A673 (cell line): ENCODE measurements around the gene OFD1. TPM values are rescaled to one million over a fixed set of nuclear protein-coding genes. Genes with fewer than 3 reads are reported as not detected.
A peak's percentile ranks its signal among the peaks of the same experiment; 100 is the strongest.

Source experiments
- BruUV-seq: library from RNA; stranded (reverse); fragments of 400-500 nt; replicated peaks from 2 replicates; lab custom pipeline; 2021; lab: Mats Ljungman, UMichigan
- CTCF ChIA-PET: fragments of 300-600 bp; sonication (Branson Sonifier 250); formaldehyde crosslinking; loops from one replicate; lab custom pipeline; 2022; ENCODE audit warnings: antibody characterized with exemption; lab: Charles Lee
- POLR2A ChIA-PET: fragments of 300-600 bp; sonication (Branson Sonifier 250); formaldehyde crosslinking; loops from one replicate; lab custom pipeline; 2022; ENCODE audit warnings: antibody characterized with exemption; ENCODE audit not compliant: low non-redundant PET; lab: Charles Lee
- DNase-seq: peaks from one replicate; pipeline ENCODE4 v3.0.0-alpha.2; 2015; ENCODE audit warnings: low spot score
- H3K27ac ChIP-seq: fragments of 200-600 bp; sonication (generic); 2 replicates; pipeline ENCODE4 v1.5.1; 2016; ENCODE audit warnings: mixed run types, low read depth, mild to moderate bottlenecking, mixed read lengths, antibody characterized with exemption, low read length; ENCODE audit not compliant: poor library complexity, severe bottlenecking
- H3K27me3 ChIP-seq: fragments of 200-600 bp; sonication (generic); replicated peaks from 2 replicates; pipeline ENCODE4 v1.6.1; 2017; ENCODE audit warnings: mixed run types, low read depth, mild to moderate bottlenecking, mixed read lengths, antibody characterized with exemption, low read length; ENCODE audit not compliant: insufficient read depth, poor library complexity
- H3K36me3 ChIP-seq: fragments of 200-600 bp; sonication (generic); 2 replicates; pipeline ENCODE4 v1.6.1; 2016; ENCODE audit warnings: mixed run types, mild to moderate bottlenecking, mixed read lengths, antibody characterized with exemption, low read length; ENCODE audit not compliant: insufficient read depth, poor library complexity, severe bottlenecking
- H3K4me1 ChIP-seq: fragments of 200-600 bp; sonication (generic); 2 replicates; pipeline ENCODE4 v1.6.1; 2017; ENCODE audit warnings: mixed run types, mild to moderate bottlenecking, mixed read lengths, antibody characterized with exemption, low read length; ENCODE audit not compliant: insufficient read depth, poor library complexity, severe bottlenecking
- H3K4me3 ChIP-seq: fragments of 200-600 bp; sonication (generic); 2 replicates; pipeline ENCODE4 v1.5.1; 2016; ENCODE audit warnings: low read depth, mixed run types, mild to moderate bottlenecking, mixed read lengths, low read length; ENCODE audit not compliant: poor library complexity, severe bottlenecking
- H3K9me3 ChIP-seq: fragments of 200-600 bp; sonication (generic); 2 replicates; pipeline ENCODE4 v1.6.1; 2016; ENCODE audit warnings: mixed run types, low read depth, mild to moderate bottlenecking, mixed read lengths, antibody characterized with exemption, low read length; ENCODE audit not compliant: poor library complexity, severe bottlenecking
- CTCF ChIP-seq: fragments of 300-800, 200-600 bp; sonication (generic); conservative IDR thresholded peaks from 2 replicates; pipeline ENCODE4 v1.5.1; 2017; ENCODE audit warnings: low read depth, mild to moderate bottlenecking, antibody characterized with exemption, low read length, moderate library complexity, mixed read lengths
- EZH2 ChIP-seq: fragments of 200-600 bp; sonication (generic); IDR thresholded peaks from 2 replicates; pipeline ENCODE4 v1.6.1; 2017; ENCODE audit warnings: borderline replicate concordance, low read depth, mild to moderate bottlenecking, mixed read lengths, antibody characterized with exemption, low read length; ENCODE audit not compliant: poor library complexity, severe bottlenecking
- intact Hi-C: fragments of 100-400 bp; cut with micrococcal nuclease; formaldehyde crosslinking; loops from one replicate; pipeline ENCODE4 v1.10.0; 2022; ENCODE audit not compliant: unreplicated experiment
- total RNA-seq: library from RNA; stranded (reverse); gene quantifications from 2 replicates; pipeline ENCODE4 v1.2.3, GENCODE V29; 2021

The OFD1 gene
- total RNA-seq, 1 experiment from 2014 or later = 28.6 TPM

GRCh38 chrX:13697976-13698375 lies 36.6 kb upstream of the OFD1 start:
- POLR2A ChIA-PET = no interaction called here
- no TSS peak for BruUV-seq
- Histone ChIP-seq H3K27me3 (no peaks in the 10 kb centered on the region), H3K36me3 (no peaks in the 10 kb centered on the region), H3K27ac (no peak overlapping the region), H3K4me3 (no peak overlapping the region), H3K9me3 (no peaks in the 10 kb centered on the region), H3K4me1 (peaks cover 46% of the 10 kb centered on the region)
- no peak for TF ChIP-seq CTCF
- no peak for TF ChIP-seq EZH2
- intact Hi-C loops = no loop called here
- DNase-seq = no peak
- CTCF ChIA-PET = no interaction called here

- peak; percentile 57 for DNase-seq
- BruUV-seq = no TSS peak
- Histone ChIP-seq H3K27me3 (no peaks in the 10 kb centered on the region), H3K36me3 (no peaks in the 10 kb centered on the region), H3K4me1 (peaks cover 41% of the 10 kb centered on the region), H3K4me3 (no peak overlapping the region), H3K27ac (no peak overlapping the region), H3K9me3 (no peaks in the 10 kb centered on the region)
- TF ChIP-seq CTCF = no peak
- no peak for TF ChIP-seq EZH2
- ChIA-PET POLR2A (interaction anchor here (0.5 kb wide), 1 partner anchor 1512 kb away, joined by 4 read pairs; no protein-coding TSS in a partner anchor), CTCF (no interaction called here)
- intact Hi-C loops = no loop called here
Observed at GRCh38 chrX:13698432-13698831, 36.1 kb upstream of the OFD1 start.

- BruUV-seq = no TSS peak
- H3K27me3 ChIP-seq = no peaks in the 10 kb centered on the region
- ChIA-PET CTCF (no interaction called here), POLR2A (no interaction called here)
- no peaks in the 10 kb centered on the region for H3K9me3 ChIP-seq
- no peak overlapping the region for H3K27ac ChIP-seq
- no peak for DNase-seq
- no peak for TF ChIP-seq CTCF
- no peak for TF ChIP-seq EZH2
- intact Hi-C loops = no loop called here
- H3K4me1 ChIP-seq = peaks cover 34% of the 10 kb centered on the region
- H3K36me3 ChIP-seq = no peaks in the 10 kb centered on the region
- H3K4me3 ChIP-seq = no peak overlapping the region
Observed at GRCh38 chrX:13699183-13699826, 35.2 kb upstream of the OFD1 start.
